H1 (cell line): ENCODE results near the gene ZC3H18. TPM values are rescaled to one million over a fixed set of nuclear protein-coding genes. Genes with fewer than 3 reads are reported as not detected.

Experiments used
- CTCF ChIA-PET: fragments of 300-600 bp; sonication (Branson Sonifier 250); formaldehyde crosslinking; loops from one replicate; lab custom pipeline; 2021; ENCODE audit not compliant: partially characterized antibody; lab: Charles Lee
- POLR2A ChIA-PET: fragments of 300-600 bp; sonication (Branson Sonifier 250); formaldehyde crosslinking; loops from one replicate; lab custom pipeline; 2021; ENCODE audit warnings: inconsistent platforms; ENCODE audit not compliant: partially characterized antibody; lab: Charles Lee
- DNase-seq, 2 experiments: peaks; one replicate each; pipeline versions ENCODE4 v3.0.0 to v3.0.0-alpha.2; 2010 to 2022; ENCODE audit warnings: low spot score in 2 of 2, low read depth in 1 of 2, mixed read lengths in 1 of 2
- FAIRE-seq: peaks from 2 replicates; lab custom pipeline; 2011; peaks lifted over from hg19 to GRCh38; lab: Jason Lieb, UNC
- H2AFZ ChIP-seq: 2 replicates; pipeline ENCODE4 v1.8.1; 2012; ENCODE audit warnings: low read length, inconsistent platforms
- H2AK5ac ChIP-seq: 2 replicates; pipeline ENCODE4 v1.6.1; 2013; ENCODE audit warnings: low read depth, low read length
- H2BK120ac ChIP-seq: replicated peaks from 2 replicates; pipeline ENCODE3; 2013; ENCODE audit warnings: low read depth, low read length, inconsistent platforms
- H2BK12ac ChIP-seq: 2 replicates; pipeline ENCODE4 v1.6.1; 2013; ENCODE audit warnings: low read depth, low read length
- H2BK15ac ChIP-seq: 2 replicates; pipeline ENCODE4 v1.6.1; 2013; ENCODE audit warnings: low read length
- H2BK20ac ChIP-seq: 2 replicates; pipeline ENCODE4 v1.6.1; 2013; ENCODE audit warnings: low read length
- H2BK5ac ChIP-seq: 2 replicates; pipeline ENCODE4 v1.6.1; 2013; ENCODE audit warnings: low read depth, low read length
- H3K14ac ChIP-seq: 2 replicates; pipeline ENCODE4 v1.6.1; 2013; ENCODE audit warnings: inconsistent platforms; ENCODE audit not compliant: insufficient read length
- H3K18ac ChIP-seq: 2 replicates; pipeline ENCODE4 v1.6.1; 2013; ENCODE audit warnings: low read length; ENCODE audit errors: extremely low read depth
- H3K23ac ChIP-seq: 2 replicates; pipeline ENCODE4 v1.6.1; 2013; ENCODE audit warnings: inconsistent platforms; ENCODE audit not compliant: insufficient read length
- H3K23me2 ChIP-seq: 2 replicates; pipeline ENCODE4 v1.6.1; 2013; ENCODE audit warnings: low read depth, low read length
- H3K27ac ChIP-seq: 2 replicates; pipeline ENCODE4 v1.6.1; 2011; ENCODE audit warnings: low read depth, low read length, inconsistent platforms
- H3K27me3 ChIP-seq, 4 experiments: replicated peaks in 1 of 4; 1 replicate in 1 of 4; 2 replicates in 3 of 4; pipeline versions ENCODE4 v1.6.1 to v1.8.1; 2011 to 2013; ENCODE audit warnings: low read length in 3 of 4, mild to moderate bottlenecking in 3 of 4, inconsistent platforms in 2 of 4, mixed read lengths in 2 of 4, moderate library complexity in 1 of 4; ENCODE audit not compliant: control insufficient read depth in 3 of 4, insufficient read depth in 3 of 4; ENCODE audit errors: extremely low read depth in 1 of 4
- H3K36me3 ChIP-seq, 4 experiments: 2 replicates each; pipeline versions ENCODE4 v1.6.1 to v1.8.1; 2011 to 2013; ENCODE audit warnings: mild to moderate bottlenecking in 4 of 4, low read length in 3 of 4, moderate library complexity in 2 of 4, control low read depth in 1 of 4, inconsistent platforms in 1 of 4; ENCODE audit not compliant: insufficient read depth in 4 of 4, control insufficient read depth in 2 of 4
- H3K4ac ChIP-seq: replicated peaks from 2 replicates; pipeline ENCODE3; 2013; ENCODE audit warnings: low read length, low read depth, mixed read lengths, inconsistent platforms; ENCODE audit not compliant: insufficient read length
- H3K4me1 ChIP-seq, 4 experiments: replicated peaks in 1 of 4; 1 replicate in 1 of 4; 2 replicates in 3 of 4; pipeline versions ENCODE4 v1.6.1 to v1.8.1; 2011 to 2013; ENCODE audit warnings: low read length in 3 of 4, inconsistent platforms in 2 of 4, mixed read lengths in 1 of 4; ENCODE audit not compliant: insufficient read depth in 4 of 4, control insufficient read depth in 3 of 4
- H3K4me2 ChIP-seq, 2 experiments: 2 replicates each; pipeline versions ENCODE4 v1.6.1 to v1.8.1; 2011 to 2013; ENCODE audit warnings: low read depth in 2 of 2, low read length in 2 of 2, control low read depth in 1 of 2, inconsistent platforms in 1 of 2, mild to moderate bottlenecking in 1 of 2; ENCODE audit not compliant: insufficient read depth in 1 of 2
- H3K4me3 ChIP-seq, 4 experiments: fragments of 200-600, 300-600 bp in 1 of 4; sonication (generic), shearing (Covaris generic), sonication (Bioruptor Twin) in 1 of 4; 2 replicates each; pipeline versions ENCODE4 v1.5.1 to v1.8.1; 2011 to 2016; ENCODE audit warnings: low read length in 4 of 4, low read depth in 3 of 4, control low read depth in 2 of 4, inconsistent platforms in 2 of 4, mild to moderate bottlenecking in 2 of 4, mixed read lengths in 1 of 4, moderate library complexity in 1 of 4; ENCODE audit not compliant: insufficient read depth in 2 of 4; ENCODE audit errors: extremely low read depth in 1 of 4
- H3K56ac ChIP-seq: replicated peaks from 2 replicates; pipeline ENCODE3; 2013; ENCODE audit warnings: low read depth, mild to moderate bottlenecking, mixed read lengths, low read length, inconsistent platforms; ENCODE audit not compliant: insufficient read length
- H3K79me1 ChIP-seq: 2 replicates; pipeline ENCODE4 v1.6.1; 2013; ENCODE audit warnings: low read depth, low read length, control low read depth
- H3K79me2 ChIP-seq, 2 experiments: 2 replicates each; pipeline versions ENCODE4 v1.6.1 to v1.8.1; 2012 to 2013; ENCODE audit warnings: low read length in 2 of 2, mild to moderate bottlenecking in 2 of 2, inconsistent platforms in 1 of 2; ENCODE audit not compliant: insufficient read depth in 2 of 2, control insufficient read depth in 1 of 2
- H3K9ac ChIP-seq, 4 experiments: replicated peaks in 1 of 4; 1 replicate in 1 of 4; 2 replicates in 3 of 4; pipeline versions ENCODE4 v1.6.1 to v1.8.1; 2011 to 2013; ENCODE audit warnings: low read depth in 3 of 4, low read length in 3 of 4, control low read depth in 2 of 4, mild to moderate bottlenecking in 2 of 4, moderate library complexity in 2 of 4, inconsistent platforms in 1 of 4; ENCODE audit errors: extremely low read depth in 1 of 4
- H3K9me3 ChIP-seq, 2 experiments: 2 replicates each; pipeline versions ENCODE4 v1.6.1 to v1.8.1; 2012 to 2013; ENCODE audit warnings: mild to moderate bottlenecking in 2 of 2, moderate library complexity in 2 of 2, control low read depth in 1 of 2, inconsistent platforms in 1 of 2, low read depth in 1 of 2, low read length in 1 of 2, mixed read lengths in 1 of 2; ENCODE audit not compliant: insufficient read depth in 2 of 2
- H4K20me1 ChIP-seq, 2 experiments: replicated peaks in 1 of 2; 2 replicates each; pipeline versions ENCODE3 to v1.8.1; 2011 to 2013; ENCODE audit warnings: inconsistent platforms in 2 of 2, low read length in 2 of 2, mild to moderate bottlenecking in 1 of 2; ENCODE audit not compliant: insufficient read depth in 2 of 2, control insufficient read depth in 1 of 2
- H4K5ac ChIP-seq: 2 replicates; pipeline ENCODE4 v1.6.1; 2013; ENCODE audit warnings: low read length, low read depth, mixed read lengths, inconsistent platforms; ENCODE audit not compliant: insufficient read length
- H4K8ac ChIP-seq: 2 replicates; pipeline ENCODE4 v1.8.0; 2013; ENCODE audit warnings: mild to moderate bottlenecking, moderate library complexity, low read length, inconsistent platforms; ENCODE audit not compliant: insufficient read depth; ENCODE audit errors: extremely low read depth
- H4K91ac ChIP-seq: replicated peaks from 2 replicates; pipeline ENCODE3; 2013; ENCODE audit warnings: low read length, mixed read lengths, inconsistent platforms; ENCODE audit not compliant: insufficient read length
- CEBPB ChIP-seq: IDR thresholded peaks from 2 replicates; pipeline ENCODE4 v1.6.1; 2012; ENCODE audit warnings: low read depth, low read length
- SIX5 ChIP-seq: IDR thresholded peaks from 2 replicates; pipeline ENCODE4 v1.6.1; 2011; ENCODE audit warnings: mild to moderate bottlenecking, low read depth, low read length
- WGBS, 2 experiments: shearing (Covaris generic) in 1 of 2; methylation state at CpG; one replicate each; pipeline versions ENCODE4 v1.1.6 to v1.1.7; 2013 to 2015; ENCODE audit warnings: low lambda C conversion rate in 2 of 2, mixed read lengths in 2 of 2, inconsistent platforms in 1 of 2, low coverage in 1 of 2, missing lambda C conversion rate in 1 of 2; ENCODE audit not compliant: insufficient replicate concordance in 2 of 2, insufficient coverage in 1 of 2, insufficient read length in 1 of 2; ENCODE audit errors: extremely low coverage in 1 of 2, missing lambda C conversion rate in 1 of 2; 5-methylcytosine and 5-hydroxymethylcytosine counted together
- polyA plus RNA-seq, 7 experiments: library from polyadenylated mRNA; depleted of rRNA in 3 of 7; stranded (reverse) in 5 of 7; unstranded in 2 of 7; fragments of >200 nt in 5 of 7; fragments of 200-250 nt in 2 of 7; gene quantifications; 1 replicate in 5 of 7; 2 replicates in 1 of 7; 4 replicates in 1 of 7; pipeline versions ENCODE4 v1.2.1 to v1.2.3, GENCODE V29; 2011 to 2013; ENCODE audit warnings: missing spikeins in 2 of 7, mixed read lengths in 2 of 7
- total RNA-seq: library from RNA; stranded (reverse); fragmentation: NEBNext Ultra II Directional; extraction: Animal tissue kit (Norgen Biotek cat#: 25700); gene quantifications from 2 replicates; pipeline ENCODE4 v1.2.1, GENCODE V29; 2021

The ZC3H18 gene
- total and polyA plus RNA-seq, 2 of the 8 experiments (the other 6 are each of a cell fraction or from before 2014, with no cell fraction given), result 12.1 to 73.2 TPM

DNA sequence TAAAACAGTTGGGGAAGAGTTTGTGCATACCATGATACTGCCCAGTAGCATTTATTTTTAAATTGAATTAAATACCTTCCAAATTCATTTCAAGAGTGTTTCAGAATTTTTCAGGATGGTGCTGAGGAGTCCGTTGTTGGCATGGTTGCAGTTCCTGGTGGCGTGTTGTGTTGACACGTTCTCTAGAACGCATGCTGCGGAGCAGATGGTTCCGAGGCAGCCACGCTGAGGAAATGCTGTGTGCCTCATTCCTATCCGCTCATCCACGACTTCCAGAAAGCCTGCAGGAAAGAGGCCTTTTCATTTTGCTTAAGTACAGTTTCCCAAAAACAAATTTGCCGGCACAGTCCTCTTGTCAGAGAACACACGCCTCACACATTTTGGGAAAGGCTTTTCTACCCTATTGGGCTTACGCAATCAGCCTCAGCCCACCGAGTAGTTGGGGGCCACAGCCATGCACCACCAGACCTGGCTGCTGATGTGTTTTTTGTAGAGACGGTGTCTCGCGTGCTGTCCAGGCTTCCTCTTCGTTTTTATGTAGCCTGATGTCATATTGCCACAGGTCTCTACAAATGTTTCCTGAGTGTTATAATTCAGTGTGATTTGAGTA, 36.0 kb downstream of the ZC3H18 start:
- Histone ChIP-seq H4K5ac (no peak overlapping the region), H2AFZ (no peak overlapping the region), H3K56ac (no peak overlapping the region), H2AK5ac (no peak overlapping the region), H3K23ac (no peak overlapping the region), H3K27ac (no peak overlapping the region), H2BK5ac (no peak overlapping the region), H3K36me3 (peaks cover 4 to 27% (median 12%) of the 10 kb centered on the region in 4 experiments; a peak in 5 of 8 replicates), H2BK20ac (no peak overlapping the region), H3K4ac (no peak overlapping the region), H3K79me2 (no peaks in the 10 kb centered on the region), H2BK15ac (no peak overlapping the region), H3K27me3 (no peaks in the 10 kb centered on the region), H4K20me1 (peaks cover 5 to 22% of the 10 kb centered on the region in 2 experiments), H4K8ac (no peak overlapping the region; the same call in 1 of the 2 replicates), H3K9me3 (no peaks in the 10 kb centered on the region), H3K9ac (no peak overlapping the region), H3K4me1 (peaks cover 0 to 5% (median 2%) of the 10 kb centered on the region in 4 experiments; a peak in 3 of 7 replicates), H2BK120ac (no peak overlapping the region), H3K79me1 (peaks cover 3% of the 10 kb centered on the region), H3K14ac (no peak overlapping the region), H3K4me3 (no peak overlapping the region), H3K18ac (no peak overlapping the region), H4K91ac (no peak overlapping the region), H3K4me2 (no peak overlapping the region), H2BK12ac (no peak overlapping the region), H3K23me2 (peaks cover 5% of the 10 kb centered on the region; the same call in 1 of the 2 replicates)
- POLR2A ChIA-PET, result no interaction called here
- CTCF ChIA-PET, result interaction anchor here (0.7 kb wide), 1 partner anchor 615 kb away, joined by 3 read pairs; no protein-coding TSS in a partner anchor
- WGBS, 2 experiments, result 93% methylated on average over 17 of the region's 17 CpGs; no CpG with 5 or more reads in 1 of the 2 experiments
- DNase-seq, result no peak
- no peak for FAIRE-seq
- TF ChIP-seq CEBPB, result peak; percentile 37; the same call in 1 of the 2 replicates
- TF ChIP-seq SIX5, result no peak
